CD4-positive, alpha-beta T cell treated with Interleukin-17A for 4 hours (primary cell): ENCODE data around the gene HECW1.
"Not testable (repeated sequence)": the region's sequence is repeated elsewhere in the genome, so short reads cannot be mapped to it uniquely, and the experiment has no call there.

Experiments
- DNase-seq: peaks from one replicate; pipeline ENCODE4 v3.0.0-alpha.2; 2020; ENCODE audit warnings: mixed read lengths

The HECW1 gene

GRCh38 chr7:43314379-43315158, 202.1 kb downstream of the HECW1 start:
- DNase-seq: no peak

GRCh38 chr7:43317075-43317474, 204.6 kb downstream of the HECW1 start:
- no peak for DNase-seq

DNA sequence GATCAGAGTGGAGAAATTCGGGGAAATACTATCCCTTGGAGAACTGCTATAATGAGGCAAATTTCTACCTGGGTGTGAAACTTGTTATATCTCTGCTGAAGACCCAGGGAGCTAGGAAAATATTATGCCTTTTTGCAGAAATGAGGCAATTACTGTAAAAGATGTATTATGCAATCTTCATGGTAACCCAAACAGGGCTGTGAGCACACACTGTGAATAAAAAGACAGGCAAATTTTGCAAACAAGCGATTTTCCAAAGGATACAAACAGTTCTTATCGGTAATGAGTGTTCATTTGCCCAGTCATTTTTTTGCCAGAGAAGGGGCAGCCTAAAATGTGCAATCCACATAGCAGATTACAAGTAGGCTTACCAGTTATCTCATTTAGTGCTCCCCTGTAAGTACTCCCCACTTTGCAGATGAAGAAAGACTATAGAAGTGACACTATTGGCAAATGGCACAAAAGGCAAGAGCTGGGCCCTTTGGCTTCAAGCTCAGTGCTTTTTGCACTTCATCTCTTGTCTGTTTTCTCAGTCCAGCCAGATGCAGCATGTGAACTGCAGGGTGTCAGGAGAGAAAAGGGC, 205.8 kb downstream of the HECW1 start:
- DNase-seq: no peak

- DNase-seq: no peak
Observed at GRCh38 chr7:43325595-43325994, 213.1 kb downstream of the HECW1 start.

DNA sequence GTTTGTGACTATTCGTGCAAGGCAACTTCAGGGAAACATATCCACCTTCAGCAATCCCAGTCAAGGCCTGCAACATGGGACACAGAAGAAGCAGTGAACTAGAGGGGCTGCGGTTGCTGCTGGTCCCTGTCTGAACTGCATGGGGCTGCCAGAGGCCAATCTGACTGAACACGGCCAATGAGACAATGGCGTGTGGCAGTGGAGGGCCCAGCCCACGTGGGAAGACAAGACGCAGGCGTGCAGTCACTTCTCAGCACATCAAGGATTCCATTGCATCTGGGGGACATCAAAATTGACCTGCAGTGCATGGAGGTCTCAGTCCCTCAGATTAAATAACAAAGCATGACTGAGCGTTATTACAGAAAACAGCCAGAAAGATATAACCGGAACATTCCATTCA, 215.9 kb downstream of the HECW1 start:
- no peak for DNase-seq

GRCh38 chr7:43328785-43329380, 216.4 kb downstream of the HECW1 start:
- no peak for DNase-seq

DNA sequence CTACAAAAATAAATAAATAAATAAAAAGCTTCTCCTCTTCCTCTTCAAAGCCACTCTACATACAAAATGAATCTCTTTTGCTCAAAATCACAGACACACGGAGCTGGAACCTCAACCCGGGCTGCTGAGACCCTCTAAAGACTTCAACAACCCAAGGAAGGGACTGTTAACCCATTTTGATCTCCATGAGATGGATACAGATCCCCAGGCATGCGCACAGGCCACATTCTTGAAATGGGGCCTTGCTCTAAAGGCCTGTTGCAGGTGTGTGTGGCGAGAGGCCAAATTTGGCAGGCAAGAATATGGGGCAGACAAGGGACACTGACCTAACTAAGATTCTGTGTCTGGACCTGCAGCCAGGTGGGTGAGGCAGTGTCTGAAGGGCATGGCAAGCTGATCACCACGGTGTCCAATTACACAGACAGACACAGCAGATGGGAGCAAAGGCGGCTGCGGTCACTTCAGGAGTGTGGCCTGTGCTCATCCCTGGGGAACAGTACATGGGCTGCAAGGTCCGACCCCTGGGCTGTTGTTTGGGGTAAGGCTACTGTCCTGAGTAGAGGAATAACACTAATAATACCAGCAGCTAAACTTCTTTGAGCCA, 219.8 kb downstream of the HECW1 start:
- no peak for DNase-seq

GRCh38 chr7:43337191-43337590, 224.7 kb downstream of the HECW1 start:
- DNase-seq: no peak

- DNase-seq: no peak
Observed at GRCh38 chr7:43337811-43338210, 225.4 kb downstream of the HECW1 start.

DNA sequence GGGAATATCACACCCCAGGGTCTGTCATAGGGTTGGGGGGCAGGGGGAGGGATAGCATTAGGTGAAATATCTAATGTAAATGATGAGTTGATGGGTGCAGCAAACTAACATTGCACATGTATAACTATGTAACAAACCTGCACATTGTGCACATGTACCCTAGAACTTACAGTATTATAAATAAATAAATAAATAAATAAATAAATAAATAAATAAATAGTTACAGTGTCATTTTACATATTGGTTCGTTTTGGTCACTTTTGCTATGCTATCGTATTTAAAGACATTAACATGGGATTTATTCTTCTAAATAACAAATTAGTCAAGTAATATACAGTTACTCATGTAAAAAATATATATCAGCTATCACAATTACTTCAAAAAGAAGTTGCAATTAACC, 228.7 kb downstream of the HECW1 start:
- DNase-seq: no peak

DNA sequence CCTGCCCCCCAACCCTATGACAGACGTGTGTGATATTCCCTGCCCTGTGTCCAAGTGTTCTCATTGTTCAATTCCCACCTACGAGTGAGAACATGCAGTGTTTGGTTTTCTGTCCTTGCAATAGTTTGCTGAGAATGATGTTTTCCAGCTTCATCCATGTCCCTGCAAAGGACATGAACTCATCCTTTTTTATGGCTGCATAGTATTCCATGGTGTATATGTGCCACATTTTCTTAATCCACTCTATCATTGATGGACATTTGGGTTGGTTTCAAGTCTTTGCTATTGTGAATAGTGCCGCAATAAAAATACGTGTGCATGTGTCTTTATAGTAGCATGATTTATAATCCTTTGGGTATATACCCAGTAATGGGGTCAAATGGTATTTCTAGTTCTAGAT, 231.0 kb downstream of the HECW1 start:
- not testable (repeated sequence) for DNase-seq

DNA sequence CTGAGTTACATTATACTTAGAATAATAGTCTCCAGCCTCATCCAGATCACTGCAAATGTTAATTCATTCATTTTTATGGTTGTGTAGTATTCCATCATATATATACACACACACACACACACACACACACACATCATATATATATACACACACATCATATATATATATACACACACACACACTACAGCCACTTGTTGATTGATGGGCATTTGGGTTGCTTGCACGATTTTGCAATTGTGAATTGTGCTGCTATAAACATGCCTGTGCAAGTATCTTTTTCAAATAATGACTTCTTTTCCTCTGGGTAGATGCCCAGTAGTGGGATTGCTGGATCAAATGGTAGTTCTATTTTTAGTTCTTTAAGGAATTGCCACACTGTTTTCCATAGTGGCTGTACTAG, 233.2 kb downstream of the HECW1 start:
- DNase-seq: not testable (repeated sequence)

- DNase-seq: no peak
Observed at GRCh38 chr7:43351683-43352082, 239.2 kb downstream of the HECW1 start.

DNA sequence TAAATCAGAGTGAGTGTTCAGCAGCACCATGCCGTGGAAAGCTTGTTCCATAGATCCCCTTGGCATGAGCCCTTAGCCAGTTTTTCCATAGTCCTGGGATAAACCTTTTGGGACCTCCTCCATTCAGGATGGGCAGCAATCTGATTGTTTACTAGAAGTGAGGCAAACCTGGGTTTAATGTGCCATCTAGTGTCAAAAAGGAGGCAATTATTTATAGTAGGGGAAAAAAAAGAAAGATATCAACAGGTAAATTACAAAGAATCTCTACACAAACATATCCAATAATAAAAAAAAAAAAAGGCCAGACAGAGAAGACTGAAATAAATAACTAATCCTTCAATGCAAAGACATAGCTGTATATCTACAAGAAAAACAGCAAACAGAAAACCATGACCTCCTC, 241.5 kb downstream of the HECW1 start:
- no peak for DNase-seq

DNA sequence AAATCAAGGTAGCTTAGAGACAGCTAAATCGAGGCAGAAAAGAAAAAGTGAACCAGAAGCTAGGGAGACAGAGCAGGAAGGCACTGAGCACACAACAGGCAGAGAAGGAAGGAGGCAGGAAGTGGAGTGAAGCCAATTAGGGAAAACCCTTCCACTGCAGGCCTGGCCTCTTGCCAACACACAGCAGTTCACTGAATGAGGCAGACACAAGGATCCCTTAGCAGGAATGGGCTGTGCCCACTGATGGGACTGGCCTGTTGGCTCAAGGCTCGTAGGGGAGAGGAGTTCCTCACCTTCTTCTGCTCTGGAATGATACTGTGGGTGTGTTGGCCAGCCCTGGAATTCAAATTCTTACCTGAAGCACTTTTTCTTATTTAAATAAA, 250.2 kb downstream of the HECW1 start:
- no peak for DNase-seq

- no peak for DNase-seq
Observed at GRCh38 chr7:43363035-43363791, 250.8 kb downstream of the HECW1 start.

- DNase-seq: no peak
Observed at GRCh38 chr7:43364391-43364790, 251.9 kb downstream of the HECW1 start.

- DNase-seq: no peak
Observed at GRCh38 chr7:43372676-43373355, 260.4 kb downstream of the HECW1 start.

DNA sequence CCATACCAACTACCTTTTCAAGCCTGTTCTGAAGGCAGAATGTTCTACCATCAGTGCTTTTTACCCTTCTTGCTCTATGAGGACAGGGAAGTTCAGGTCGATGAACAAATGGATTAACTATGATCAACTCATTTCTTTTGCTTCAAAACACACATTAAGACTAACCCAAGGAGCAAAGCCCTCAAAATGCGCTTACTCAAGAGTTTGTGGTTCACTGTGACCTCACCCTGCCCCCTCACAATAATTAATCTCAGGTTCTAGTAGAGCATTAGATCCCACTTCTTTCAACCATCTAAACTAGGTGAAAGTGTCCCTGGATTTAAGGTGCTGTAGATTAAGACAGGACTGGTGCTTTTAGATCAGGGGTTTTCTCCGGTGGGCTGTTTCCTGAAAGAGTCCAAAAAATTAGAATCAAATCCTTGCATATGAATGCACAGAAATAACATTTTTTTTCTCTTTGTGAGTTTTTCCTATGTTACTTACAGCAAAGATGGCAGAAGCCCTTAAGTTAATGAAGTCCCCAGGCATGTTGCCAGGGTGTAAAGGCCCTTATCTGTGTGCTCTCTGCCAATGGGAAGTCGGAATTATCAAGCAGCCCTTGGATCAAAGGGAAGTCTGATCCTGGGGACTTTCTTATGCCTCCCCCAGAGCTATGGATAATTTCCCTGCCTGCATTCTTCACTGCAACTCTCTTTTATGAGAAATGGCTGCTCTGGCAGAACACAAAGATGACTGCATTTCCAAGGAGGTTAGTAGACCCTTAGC, 264.9 kb downstream of the HECW1 start:
- DNase-seq: no peak

- DNase-seq: no peak
Observed at GRCh38 chr7:43379210-43379609, 266.8 kb downstream of the HECW1 start.

DNA sequence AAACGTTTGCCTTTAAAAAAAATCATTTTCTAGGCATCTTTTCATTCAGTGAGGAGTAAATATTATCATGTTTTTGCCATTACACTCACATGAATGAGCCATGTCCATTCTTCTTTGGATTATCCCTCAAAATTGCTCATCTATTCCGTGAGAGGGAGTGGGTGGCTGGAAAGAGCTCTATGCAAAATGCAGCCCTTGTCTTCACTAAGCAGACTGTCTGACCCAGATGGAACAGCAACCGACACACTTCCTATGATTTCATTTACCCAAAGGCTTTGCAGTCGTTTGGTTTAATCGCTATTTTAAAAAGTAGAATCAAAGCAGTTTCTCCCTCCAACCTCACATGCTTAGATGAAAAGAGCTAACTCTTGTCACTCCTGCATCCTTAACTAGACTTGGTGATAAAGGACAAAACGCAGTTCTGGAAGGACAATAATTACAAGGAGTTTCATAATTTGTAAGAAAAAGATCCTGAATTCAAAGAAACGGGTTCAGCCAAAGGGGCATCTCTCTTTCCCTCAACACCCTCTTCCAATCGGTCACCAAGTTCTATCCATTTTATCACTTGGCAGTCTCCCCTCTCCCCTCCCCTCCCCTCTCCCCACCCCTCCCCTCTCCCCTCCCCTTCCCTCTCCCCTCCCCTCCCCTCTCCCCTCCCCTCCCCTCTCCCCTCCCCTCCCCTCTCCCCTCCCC, 272.3 kb downstream of the HECW1 start:
- DNase-seq: no peak
